HL-60 (cell line): ENCODE results near the gene AZU1.

Experiments used
- CTCF ChIP-seq: IDR thresholded peaks from one replicate; pipeline ENCODE4 v1.5.1; 2011; ENCODE audit warnings: low read length, control low read depth, inconsistent platforms; ENCODE audit not compliant: insufficient read depth
- POLR2AphosphoS5 ChIP-seq: IDR thresholded peaks from 2 replicates; pipeline ENCODE4 v1.6.1; 2012; ENCODE audit warnings: low read depth

DNA sequence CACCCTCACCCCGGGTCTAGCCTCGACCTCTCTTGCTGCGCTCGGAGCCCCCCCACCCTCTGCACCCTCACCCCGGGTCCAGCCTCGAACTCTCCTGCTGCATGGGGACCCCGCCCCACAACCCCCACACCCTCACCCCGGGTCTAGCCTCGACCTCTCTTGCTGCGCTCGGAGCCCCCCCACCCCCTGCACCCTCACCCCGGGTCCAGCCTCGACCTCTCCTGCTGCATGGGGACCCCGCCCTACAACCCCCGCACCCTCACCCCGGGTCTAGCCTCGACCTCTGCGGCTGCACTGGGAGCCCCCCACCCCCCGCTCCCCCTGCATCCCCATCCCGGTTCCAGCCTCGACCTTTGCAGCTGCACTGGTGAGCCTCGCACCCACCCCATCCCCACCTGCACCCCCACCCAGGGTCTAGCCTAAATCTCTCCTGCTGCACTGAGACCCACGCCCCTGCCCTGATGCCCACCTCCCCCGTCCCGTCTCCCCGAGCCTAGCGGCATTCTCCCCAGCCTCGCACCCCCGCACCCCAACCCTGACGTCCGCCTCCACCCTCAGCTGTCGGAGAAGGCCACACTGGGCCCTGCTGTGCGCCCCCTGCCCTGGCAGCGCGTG lies 33.6 kb downstream of the AZU1 start:
- TF ChIP-seq CTCF = no peak
- TF ChIP-seq POLR2AphosphoS5 = no peak
